Measurements from ENCODE around the gene SDCCAG8.

Gene SDCCAG8

DNA sequence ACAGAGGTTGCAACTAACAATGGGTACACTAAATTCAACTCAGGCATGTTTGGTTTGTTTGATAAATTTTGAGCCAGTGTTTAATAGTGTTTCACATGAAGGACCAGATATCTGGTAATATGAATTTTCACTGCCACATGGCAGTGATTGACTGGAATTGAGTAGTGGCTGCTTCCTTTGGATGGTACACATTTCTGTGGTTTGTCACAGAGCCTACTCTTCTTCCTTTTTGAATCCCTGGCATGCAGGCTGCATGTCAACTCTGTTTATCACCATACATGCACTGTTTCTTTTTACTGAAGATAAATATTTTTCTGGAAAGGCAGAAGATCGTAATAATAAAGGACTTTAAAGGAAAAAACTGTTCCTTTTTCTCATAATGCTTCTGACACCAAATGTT, 35.5 kb downstream of the SDCCAG8 start:
- H3K4me1 ChIP-seq = no peaks in the 10 kb centered on the region
- TF ChIP-seq CTCF (IDR thresholded peaks at IDR 0.05; ENCODE audit: low read depth, low read length) = no peak
- no peak for DNase-seq
- no peaks in the 10 kb centered on the region for H3K27me3 ChIP-seq
- no peak overlapping the region for H3K4me3 ChIP-seq (ENCODE audit: low read depth, low read length)
- no peaks in the 10 kb centered on the region for H3K9me3 ChIP-seq
- peaks cover 4% of the 10 kb centered on the region for H3K36me3 ChIP-seq

GRCh38 chr1:243292117-243292516, 36.3 kb downstream of the SDCCAG8 start:
- Histone ChIP-seq H3K4me1 (no peaks in the 10 kb centered on the region), H3K9me3 (no peaks in the 10 kb centered on the region), H3K4me3 (ENCODE audit: low read depth, low read length) (no peak overlapping the region), H3K27me3 (no peaks in the 10 kb centered on the region), H3K36me3 (peaks cover 4% of the 10 kb centered on the region; the same call in 1 of the 2 replicates)
- no peak for DNase-seq
- no peak for TF ChIP-seq CTCF (IDR thresholded peaks at IDR 0.05; ENCODE audit: low read depth, low read length)

GRCh38 chr1:243293941-243294722, 38.3 kb downstream of the SDCCAG8 start:
- no peak for TF ChIP-seq CTCF (IDR thresholded peaks at IDR 0.05; ENCODE audit: low read depth, low read length)
- DNase-seq = no peak

DNA sequence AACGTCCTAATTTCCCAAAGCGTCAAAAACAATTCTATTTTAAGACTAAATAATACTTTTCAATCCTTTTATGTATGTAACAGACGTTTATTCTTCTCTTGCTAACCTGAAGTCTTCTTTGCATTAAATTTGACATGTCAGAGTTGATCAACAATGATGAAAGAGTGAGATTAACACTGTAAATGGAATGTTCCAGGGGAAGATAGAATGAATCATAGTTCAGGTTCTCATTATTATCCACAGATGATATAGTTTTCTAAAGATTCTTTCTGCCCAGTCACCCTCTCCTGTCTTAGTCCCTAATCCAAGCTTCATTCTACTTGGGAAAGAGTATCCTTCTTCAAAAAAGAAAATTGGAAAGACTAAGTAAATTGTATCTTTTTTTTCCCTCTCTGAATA, 38.9 kb downstream of the SDCCAG8 start:
- Histone ChIP-seq H3K27me3 (no peaks in the 10 kb centered on the region), H3K36me3 (no peaks in the 10 kb centered on the region; the same call in 1 of the 2 replicates), H3K9me3 (no peaks in the 10 kb centered on the region), H3K4me1 (no peaks in the 10 kb centered on the region), H3K4me3 (ENCODE audit: low read depth, low read length) (no peak overlapping the region)
- no peak for TF ChIP-seq CTCF (IDR thresholded peaks at IDR 0.05; ENCODE audit: low read depth, low read length)
- no peak for DNase-seq

More at GRCh38 chr1:243293941-243294722, 38.3 kb downstream of the SDCCAG8 start:
- H3K36me3 ChIP-seq = peaks cover 3% of the 10 kb centered on the region; the same call in 1 of the 2 replicates
- H3K27me3 ChIP-seq = no peaks in the 10 kb centered on the region
- H3K4me1 ChIP-seq = no peaks in the 10 kb centered on the region
- no peaks in the 10 kb centered on the region for H3K9me3 ChIP-seq
- no peak overlapping the region for H3K4me3 ChIP-seq (ENCODE audit: low read depth, low read length)

- Histone ChIP-seq H3K9me3 (no peaks in the 10 kb centered on the region), H3K36me3 (no peaks in the 10 kb centered on the region; the same call in 1 of the 2 replicates), H3K4me3 (ENCODE audit: low read depth, low read length) (no peak overlapping the region), H3K27me3 (no peaks in the 10 kb centered on the region), H3K4me1 (no peaks in the 10 kb centered on the region)
- no peak for DNase-seq
- TF ChIP-seq CTCF (IDR thresholded peaks at IDR 0.05; ENCODE audit: low read depth, low read length) = no peak
These were observed 43.2 kb downstream of the SDCCAG8 start for GRCh38 chr1:243299069-243299468.

DNA sequence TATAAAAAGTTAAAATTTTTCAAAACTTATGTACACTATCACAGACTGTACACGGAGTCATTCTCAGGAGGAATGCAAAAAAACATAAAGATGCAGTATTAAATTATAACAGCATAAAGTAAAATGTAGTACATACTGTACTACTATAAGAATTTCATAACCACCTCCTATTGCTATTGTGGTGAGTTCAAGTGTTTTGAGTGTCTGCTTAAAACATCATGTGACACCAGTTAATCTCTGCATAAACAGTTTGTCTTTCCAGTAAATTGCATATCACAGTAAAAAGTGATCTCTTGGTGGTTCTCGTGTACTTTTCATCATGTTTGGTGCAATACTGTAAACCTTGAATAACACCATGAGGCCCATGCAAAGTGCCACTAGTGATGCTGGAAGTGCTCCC, 45.2 kb downstream of the SDCCAG8 start:
- no peak for TF ChIP-seq CTCF (IDR thresholded peaks at IDR 0.05; ENCODE audit: low read depth, low read length)
- H3K27me3 ChIP-seq = no peaks in the 10 kb centered on the region
- no peak for DNase-seq
- no peaks in the 10 kb centered on the region for H3K4me1 ChIP-seq
- H3K36me3 ChIP-seq = no peaks in the 10 kb centered on the region; the same call in 1 of the 2 replicates
- no peak overlapping the region for H3K4me3 ChIP-seq (ENCODE audit: low read depth, low read length)
- no peaks in the 10 kb centered on the region for H3K9me3 ChIP-seq

Measured in BE2C (cell line).